22Rv1 (cell line): ENCODE results near the gene KRTAP9-4.

ENCODE experiments used
- ZFX ChIP-seq: fragments of 450-650 bp; IDR thresholded peaks from 2 replicates; pipeline ENCODE4 v1.6.1; 2017; ENCODE audit warnings: antibody characterized with exemption, borderline replicate concordance
- TF ChIP-seq, protein P1 (sequence below): fragments of 450-650 bp; IDR thresholded peaks from 2 replicates; pipeline ENCODE4 v1.5.1; 2017; ENCODE audit warnings: mild to moderate bottlenecking

GRCh38 chr17:41223821-41224220 lies 25.7 kb upstream of the KRTAP9-4 start:
- TF ChIP-seq, protein P1, sequence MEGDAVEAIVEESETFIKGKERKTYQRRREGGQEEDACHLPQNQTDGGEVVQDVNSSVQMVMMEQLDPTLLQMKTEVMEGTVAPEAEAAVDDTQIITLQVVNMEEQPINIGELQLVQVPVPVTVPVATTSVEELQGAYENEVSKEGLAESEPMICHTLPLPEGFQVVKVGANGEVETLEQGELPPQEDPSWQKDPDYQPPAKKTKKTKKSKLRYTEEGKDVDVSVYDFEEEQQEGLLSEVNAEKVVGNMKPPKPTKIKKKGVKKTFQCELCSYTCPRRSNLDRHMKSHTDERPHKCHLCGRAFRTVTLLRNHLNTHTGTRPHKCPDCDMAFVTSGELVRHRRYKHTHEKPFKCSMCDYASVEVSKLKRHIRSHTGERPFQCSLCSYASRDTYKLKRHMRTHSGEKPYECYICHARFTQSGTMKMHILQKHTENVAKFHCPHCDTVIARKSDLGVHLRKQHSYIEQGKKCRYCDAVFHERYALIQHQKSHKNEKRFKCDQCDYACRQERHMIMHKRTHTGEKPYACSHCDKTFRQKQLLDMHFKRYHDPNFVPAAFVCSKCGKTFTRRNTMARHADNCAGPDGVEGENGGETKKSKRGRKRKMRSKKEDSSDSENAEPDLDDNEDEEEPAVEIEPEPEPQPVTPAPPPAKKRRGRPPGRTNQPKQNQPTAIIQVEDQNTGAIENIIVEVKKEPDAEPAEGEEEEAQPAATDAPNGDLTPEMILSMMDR = no peak
- no peak for TF ChIP-seq ZFX
